ENCODE data around the gene NCAM2.

NCAM2 gene

GRCh38 chr21:21481239-21481638, 483.0 kb downstream of the NCAM2 start:
- ChIA-PET CTCF (no interaction called here), POLR2A (no interaction called here)
- no peak overlapping the region for H3K27ac ChIP-seq (ENCODE audit: extremely low read depth, low read depth, low read length)
- H3K9me3 ChIP-seq (ENCODE audit: control insufficient read depth, insufficient read depth, low read depth, low read length), result no peaks in the 10 kb centered on the region
- H3K4me3 ChIP-seq (ENCODE audit: low read depth, low read length), result no peak overlapping the region
- H3K36me3 ChIP-seq (ENCODE audit: control insufficient read depth in 2 of 2, insufficient read depth in 1 of 2, low read length in 2 of 2), result no peaks in the 10 kb centered on the region
- no peak for TF ChIP-seq FEZF1 (tag by site-specific recombination; IDR thresholded peaks at IDR 0.05)
- H3K4me1 ChIP-seq (ENCODE audit: control insufficient read depth, insufficient read depth, low read length), result no peaks in the 10 kb centered on the region

GRCh38 chr21:21508859-21509258, 510.6 kb downstream of the NCAM2 start:
- no peaks in the 10 kb centered on the region for H3K9me3 ChIP-seq (ENCODE audit: control insufficient read depth, insufficient read depth, low read depth, low read length)
- no peaks in the 10 kb centered on the region for H3K4me1 ChIP-seq (ENCODE audit: control insufficient read depth, insufficient read depth, low read length)
- no peak for TF ChIP-seq ZNF626 (tag by site-specific recombination; IDR thresholded peaks at IDR 0.05)
- no peak overlapping the region for H3K27ac ChIP-seq (ENCODE audit: extremely low read depth, low read depth, low read length)
- POLR2A ChIA-PET, result no interaction called here
- no peaks in the 10 kb centered on the region for H3K36me3 ChIP-seq (ENCODE audit: control insufficient read depth in 2 of 2, insufficient read depth in 1 of 2, low read length in 2 of 2)
- H3K4me3 ChIP-seq (ENCODE audit: low read depth, low read length), result no peak overlapping the region
- CTCF ChIA-PET, result no interaction called here

DNA sequence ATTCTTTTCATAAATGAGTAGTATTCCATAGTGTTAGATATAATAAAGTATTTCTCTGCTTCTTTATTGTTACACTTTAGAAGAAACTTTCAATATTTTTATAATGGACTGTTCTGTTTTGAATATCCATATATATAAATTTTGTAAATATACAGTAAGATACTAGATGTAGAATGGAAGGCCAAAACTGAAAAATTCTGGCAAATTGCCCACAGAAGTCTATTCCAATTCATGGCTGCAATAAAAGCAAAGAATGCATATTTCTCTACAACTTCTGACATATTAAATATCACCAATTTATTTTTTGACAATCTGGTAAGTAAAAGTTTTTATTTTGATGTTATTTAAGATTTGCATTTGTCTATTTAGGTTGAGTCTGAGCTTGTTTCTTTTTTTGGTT, 532.5 kb downstream of the NCAM2 start:
- CTCF ChIA-PET, result interaction anchor here (0.9 kb wide), 1 partner anchor 13 kb away, joined by 3 read pairs; no protein-coding TSS in a partner anchor

GRCh38 chr21:21547368-21547953, 549.3 kb downstream of the NCAM2 start:
- ChIA-PET POLR2A (no interaction called here), CTCF (no interaction called here)
- no peak for TF ChIP-seq ZNF596 (tag by site-specific recombination; IDR thresholded peaks at IDR 0.05)
- TF ChIP-seq ZFP37 (tag by site-specific recombination; IDR thresholded peaks at IDR 0.05), result no peak

More for the DNA sequence above, 532.5 kb downstream of the NCAM2 start:
- POLR2A ChIA-PET, result no interaction called here
- Histone ChIP-seq H3K27ac (ENCODE audit: extremely low read depth, low read depth, low read length) (no peak overlapping the region), H3K4me3 (ENCODE audit: low read depth, low read length) (no peak overlapping the region), H3K9me3 (ENCODE audit: control insufficient read depth, insufficient read depth, low read depth, low read length) (no peaks in the 10 kb centered on the region), H3K36me3 (ENCODE audit: control insufficient read depth in 2 of 2, insufficient read depth in 1 of 2, low read length in 2 of 2) (no peaks in the 10 kb centered on the region), H3K4me1 (ENCODE audit: control insufficient read depth, insufficient read depth, low read length) (no peaks in the 10 kb centered on the region)
- no peak for TF ChIP-seq ZBTB1 (tag by site-specific recombination; IDR thresholded peaks at IDR 0.05)
- TF ChIP-seq ZXDB (tag by site-specific recombination; IDR thresholded peaks at IDR 0.05), result no peak
- TF ChIP-seq ZNF248 (tag by site-specific recombination; IDR thresholded peaks at IDR 0.05), result no peak
- TF ChIP-seq TRIM28 (IDR thresholded peaks at IDR 0.05; ENCODE audit: borderline replicate concordance, low read length), result no peak
- TF ChIP-seq ZNF138 (tag by site-specific recombination; IDR thresholded peaks at IDR 0.05; ENCODE audit: borderline replicate concordance), result no peak
- TF ChIP-seq ZNF704 (tag by site-specific recombination; IDR thresholded peaks at IDR 0.05), result no peak
- TF ChIP-seq RBAK (tag by site-specific recombination; IDR thresholded peaks at IDR 0.05), result no peak
- no peak for TF ChIP-seq GFI1B (tag by site-specific recombination; IDR thresholded peaks at IDR 0.05)
- TF ChIP-seq ZNF16 (tag by site-specific recombination; IDR thresholded peaks at IDR 0.05; ENCODE audit: low read depth), result no peak
- TF ChIP-seq ZNF416 (tag by site-specific recombination; IDR thresholded peaks at IDR 0.05), result no peak
- TF ChIP-seq, protein P1, sequence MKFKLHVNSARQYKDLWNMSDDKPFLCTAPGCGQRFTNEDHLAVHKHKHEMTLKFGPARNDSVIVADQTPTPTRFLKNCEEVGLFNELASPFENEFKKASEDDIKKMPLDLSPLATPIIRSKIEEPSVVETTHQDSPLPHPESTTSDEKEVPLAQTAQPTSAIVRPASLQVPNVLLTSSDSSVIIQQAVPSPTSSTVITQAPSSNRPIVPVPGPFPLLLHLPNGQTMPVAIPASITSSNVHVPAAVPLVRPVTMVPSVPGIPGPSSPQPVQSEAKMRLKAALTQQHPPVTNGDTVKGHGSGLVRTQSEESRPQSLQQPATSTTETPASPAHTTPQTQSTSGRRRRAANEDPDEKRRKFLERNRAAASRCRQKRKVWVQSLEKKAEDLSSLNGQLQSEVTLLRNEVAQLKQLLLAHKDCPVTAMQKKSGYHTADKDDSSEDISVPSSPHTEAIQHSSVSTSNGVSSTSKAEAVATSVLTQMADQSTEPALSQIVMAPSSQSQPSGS (tag by site-specific recombination; IDR thresholded peaks at IDR 0.05; ENCODE audit: low read depth), result no peak
- TF ChIP-seq KLF16 (tag by site-specific recombination; IDR thresholded peaks at IDR 0.05), result no peak
- TF ChIP-seq ZNF169 (tag by site-specific recombination; IDR thresholded peaks at IDR 0.05), result no peak
- no peak for TF ChIP-seq ZNF768 (tag by site-specific recombination; IDR thresholded peaks at IDR 0.05)
- no peak for TF ChIP-seq ZNF311 (tag by site-specific recombination; IDR thresholded peaks at IDR 0.05; ENCODE audit: borderline replicate concordance)
- TF ChIP-seq ZSCAN5A (tag by site-specific recombination; IDR thresholded peaks at IDR 0.05), result no peak
- no peak for TF ChIP-seq ZNF548 (tag by site-specific recombination; IDR thresholded peaks at IDR 0.05)

More at GRCh38 chr21:21547368-21547953, 549.3 kb downstream of the NCAM2 start:
- no peak overlapping the region for H3K4me3 ChIP-seq (ENCODE audit: low read depth, low read length)
- no peaks in the 10 kb centered on the region for H3K4me1 ChIP-seq (ENCODE audit: control insufficient read depth, insufficient read depth, low read length)
- no peak overlapping the region for H3K27ac ChIP-seq (ENCODE audit: extremely low read depth, low read depth, low read length)
- no peaks in the 10 kb centered on the region for H3K36me3 ChIP-seq (ENCODE audit: control insufficient read depth in 2 of 2, insufficient read depth in 1 of 2, low read length in 2 of 2)
- H3K9me3 ChIP-seq (ENCODE audit: control insufficient read depth, insufficient read depth, low read depth, low read length), result peaks cover 2% of the 10 kb centered on the region; the same call in 1 of the 2 replicates
